ENCODE data around the gene SYNPO. TPM values are rescaled to one million over a fixed set of nuclear protein-coding genes. Genes with fewer than 3 reads are reported as not detected.

The SYNPO gene
- total RNA-seq, 1 donor from 2014 or later, result 40.2 TPM

DNA sequence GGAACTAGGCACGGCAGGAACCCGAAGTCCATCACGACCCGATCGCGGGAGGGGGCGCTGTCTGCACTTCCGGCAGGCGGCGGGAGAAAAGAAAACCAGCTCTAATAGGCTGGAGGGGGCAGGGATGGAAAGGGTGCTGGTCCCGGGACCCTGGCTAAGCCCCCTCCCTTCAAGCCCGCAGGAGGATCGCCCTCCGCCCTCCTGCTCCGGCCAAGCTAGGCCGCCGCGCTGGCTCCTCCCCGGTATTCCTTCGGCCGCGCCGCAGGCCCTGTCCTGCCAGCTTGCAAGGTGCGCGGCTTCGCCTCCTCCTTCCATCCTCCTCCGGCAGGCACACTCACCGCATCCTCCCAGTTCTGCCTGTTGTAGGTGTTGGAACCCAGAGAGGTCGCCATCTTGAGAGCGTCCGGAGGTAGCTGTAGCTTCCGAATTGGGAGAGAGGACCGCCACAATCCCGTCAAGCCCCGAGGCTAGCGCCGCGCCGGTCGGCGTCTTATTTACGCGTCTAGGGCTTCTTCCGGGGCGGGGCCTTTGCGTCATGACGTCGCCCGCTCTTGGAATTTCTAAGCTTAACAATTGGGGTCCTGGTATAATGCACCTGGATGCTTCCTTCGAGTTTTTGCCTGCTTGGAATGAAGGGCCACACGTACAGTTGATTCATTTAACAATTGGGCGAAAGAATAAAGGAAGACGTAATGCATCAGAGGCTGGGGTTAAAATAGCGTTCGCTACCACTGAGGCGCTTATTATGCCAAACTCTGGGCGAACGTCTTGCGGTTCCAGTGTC lies 60.3 kb downstream of the SYNPO start, which contains the start of gene RBM22:
TSS of gene RBM22 (minus strand) at position 469 of the 784 bp plus-strand sequence. CDS start at position 392, 77 bp downstream.
- peak within 1 kb of the TSS; percentile 93 for H2AFZ ChIP-seq (ENCODE audit: low read depth, low read length)
- FAIRE-seq, result no peak

DNA sequence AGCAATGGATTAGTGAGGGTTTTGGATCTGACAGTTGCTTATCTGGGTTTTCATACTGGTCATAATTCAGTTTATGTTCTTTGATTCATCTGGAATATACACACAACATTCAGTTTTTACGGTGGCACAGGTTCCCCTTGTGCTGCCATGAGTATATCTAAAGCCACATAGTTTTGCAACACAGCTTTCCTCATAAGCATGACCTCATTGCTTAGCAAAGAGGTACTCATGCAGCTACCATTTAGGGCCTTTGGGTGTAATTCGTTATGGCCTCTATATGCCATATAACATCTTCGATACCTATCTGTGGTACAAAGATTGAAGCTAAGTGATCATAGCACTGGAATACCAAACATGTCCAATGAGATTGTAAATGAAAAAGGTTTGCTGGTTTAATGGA lies 63.3 kb downstream of the SYNPO start:
- H3K4me1 Mint-ChIP-seq (ENCODE audit: low read depth, unreplicated experiment), result peaks cover 10% of the 10 kb centered on the region
- H3K4me1 ChIP-seq (ENCODE audit: insufficient read depth, low read length), result peaks cover 9% of the 10 kb centered on the region
- H3K9me3 Mint-ChIP-seq (ENCODE audit: unreplicated experiment), result no peaks in the 10 kb centered on the region
- no peak overlapping the region for H3K27ac ChIP-seq (ENCODE audit: low read depth, low read length)
- no peak overlapping the region for H3K4me3 ChIP-seq (ENCODE audit: insufficient read depth, low read depth, low read length)
- H3K27me3 ChIP-seq (ENCODE audit: insufficient read depth, low read length), result no peaks in the 10 kb centered on the region
- no peaks in the 10 kb centered on the region for H3K9me3 ChIP-seq (ENCODE audit: insufficient read depth, low read depth, low read length)
- DNase-seq (ENCODE audit: low read depth) (no peak), FAIRE-seq (no peak)
- no peak overlapping the region for H3K27ac Mint-ChIP-seq (ENCODE audit: unreplicated experiment)
- no peak overlapping the region for H3K4me2 ChIP-seq (ENCODE audit: low read length)
- H4K20me1 ChIP-seq (ENCODE audit: insufficient read depth, low read length), result peaks cover 11% of the 10 kb centered on the region
- H2AFZ ChIP-seq (ENCODE audit: low read depth, low read length), result no peak overlapping the region
- H3K36me3 Mint-ChIP-seq (ENCODE audit: low read depth, unreplicated experiment), result peaks cover 6% of the 10 kb centered on the region
- H3K36me3 ChIP-seq (ENCODE audit: insufficient read depth, low read length), result peaks cover 12% of the 10 kb centered on the region
- H3K27me3 Mint-ChIP-seq (ENCODE audit: low read depth, unreplicated experiment), result no peaks in the 10 kb centered on the region
- no peak overlapping the region for H3K9ac ChIP-seq (ENCODE audit: low read length)
- peaks cover 22% of the 10 kb centered on the region for H3K79me2 ChIP-seq (ENCODE audit: insufficient read depth, low read length)
- TF ChIP-seq, protein P1, sequence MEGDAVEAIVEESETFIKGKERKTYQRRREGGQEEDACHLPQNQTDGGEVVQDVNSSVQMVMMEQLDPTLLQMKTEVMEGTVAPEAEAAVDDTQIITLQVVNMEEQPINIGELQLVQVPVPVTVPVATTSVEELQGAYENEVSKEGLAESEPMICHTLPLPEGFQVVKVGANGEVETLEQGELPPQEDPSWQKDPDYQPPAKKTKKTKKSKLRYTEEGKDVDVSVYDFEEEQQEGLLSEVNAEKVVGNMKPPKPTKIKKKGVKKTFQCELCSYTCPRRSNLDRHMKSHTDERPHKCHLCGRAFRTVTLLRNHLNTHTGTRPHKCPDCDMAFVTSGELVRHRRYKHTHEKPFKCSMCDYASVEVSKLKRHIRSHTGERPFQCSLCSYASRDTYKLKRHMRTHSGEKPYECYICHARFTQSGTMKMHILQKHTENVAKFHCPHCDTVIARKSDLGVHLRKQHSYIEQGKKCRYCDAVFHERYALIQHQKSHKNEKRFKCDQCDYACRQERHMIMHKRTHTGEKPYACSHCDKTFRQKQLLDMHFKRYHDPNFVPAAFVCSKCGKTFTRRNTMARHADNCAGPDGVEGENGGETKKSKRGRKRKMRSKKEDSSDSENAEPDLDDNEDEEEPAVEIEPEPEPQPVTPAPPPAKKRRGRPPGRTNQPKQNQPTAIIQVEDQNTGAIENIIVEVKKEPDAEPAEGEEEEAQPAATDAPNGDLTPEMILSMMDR (IDR thresholded peaks at IDR 0.05; ENCODE audit: insufficient read depth, low read depth, low read length), result no peak
- no peak for TF ChIP-seq EZH2 (IDR thresholded peaks at IDR 0.05; ENCODE audit: insufficient read depth, low read length)
- no peak overlapping the region for H3K4me3 Mint-ChIP-seq (ENCODE audit: unreplicated experiment)

More for the DNA sequence above, 60.3 kb downstream of the SYNPO start, which contains the start of gene RBM22:
- Histone ChIP-seq H3K79me2 (ENCODE audit: insufficient read depth, low read length) (peaks cover 33% of the 10 kb centered on the region), H3K4me1 (ENCODE audit: insufficient read depth, low read length) (peaks cover 9% of the 10 kb centered on the region), H3K27ac (ENCODE audit: low read depth, low read length) (peak within 1 kb of the TSS; percentile 90), H3K9me3 (ENCODE audit: insufficient read depth, low read depth, low read length) (no peaks in the 10 kb centered on the region), H3K36me3 (ENCODE audit: insufficient read depth, low read length) (peaks cover 23% of the 10 kb centered on the region), H4K20me1 (ENCODE audit: insufficient read depth, low read length) (peaks cover 16% of the 10 kb centered on the region), H3K4me2 (ENCODE audit: low read length) (peak within 1 kb of the TSS; percentile 82), H3K27me3 (ENCODE audit: insufficient read depth, low read length) (no peaks in the 10 kb centered on the region), H3K4me3 (ENCODE audit: insufficient read depth, low read depth, low read length) (peak within 1 kb of the TSS; percentile 96), H3K9ac (ENCODE audit: low read length) (peak within 1 kb of the TSS; percentile 98)
- TF ChIP-seq, protein P1 (IDR thresholded peaks at IDR 0.05; ENCODE audit: insufficient read depth, low read depth, low read length), result no peak
- TF ChIP-seq EZH2 (IDR thresholded peaks at IDR 0.05; ENCODE audit: insufficient read depth, low read length), result no peak
- peak; percentile 77 for DNase-seq (ENCODE audit: low read depth)
- no peaks in the 10 kb centered on the region for H3K9me3 Mint-ChIP-seq (ENCODE audit: unreplicated experiment)
- H3K27ac Mint-ChIP-seq (ENCODE audit: unreplicated experiment), result no peak within 1 kb of the TSS
- H3K27me3 Mint-ChIP-seq (ENCODE audit: low read depth, unreplicated experiment), result no peaks in the 10 kb centered on the region
- peaks cover 12% of the 10 kb centered on the region for H3K4me1 Mint-ChIP-seq (ENCODE audit: low read depth, unreplicated experiment)
- H3K36me3 Mint-ChIP-seq (ENCODE audit: low read depth, unreplicated experiment), result peaks cover 5% of the 10 kb centered on the region
- no peak within 1 kb of the TSS for H3K4me3 Mint-ChIP-seq (ENCODE audit: unreplicated experiment)

Measured in astrocyte (in vitro differentiated cells and primary cell).